ENCODE data around the gene ZSWIM5. TPM values are rescaled to one million over a fixed set of nuclear protein-coding genes. Genes with fewer than 3 reads are reported as not detected.
"Not testable (repeated sequence)": the region's sequence is repeated elsewhere in the genome, so short reads cannot be mapped to it uniquely, and the experiment has no call there.

The ZSWIM5 gene
- total RNA-seq, 4 donors from 2014 or later = 12.3 to 38.2 (median 13.7) TPM

DNA sequence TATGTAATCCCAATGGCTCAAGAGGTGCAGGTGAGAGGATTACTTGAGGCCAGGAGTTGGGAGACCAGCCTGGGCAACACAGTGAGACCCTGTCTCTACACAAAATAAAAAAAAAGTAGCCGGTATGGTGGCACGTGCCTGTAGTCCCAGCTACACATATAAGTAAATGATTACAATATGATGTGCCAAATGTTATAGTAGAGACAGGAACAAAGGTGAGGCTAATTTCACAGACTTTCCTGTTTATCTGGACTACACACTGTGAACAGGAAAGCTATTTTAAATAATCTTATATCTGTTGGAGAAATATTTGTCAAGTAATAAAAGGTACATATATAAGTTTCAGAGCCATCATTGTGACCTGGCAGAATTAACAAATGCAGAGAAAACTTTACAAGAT, 116.7 kb downstream of the ZSWIM5 start:
- WGBS, 2 donors (ENCODE audit: low coverage in 1 of 2) = 44 to 60% methylated on average over 1 to 2 of the region's 2 CpGs
- Histone ChIP-seq H3K4me1 (peaks cover 0 to 13% (median 0%) of the 10 kb centered on the region in 4 donors), H3K27ac (no peak overlapping the region), H3K9me3 (no peaks in the 10 kb centered on the region), H3K36me3 (no peaks in the 10 kb centered on the region), H3K27me3 (no peaks in the 10 kb centered on the region), H3K4me3 (no peak overlapping the region)
- DNase-seq = no peak
- TF ChIP-seq EP300 (IDR thresholded peaks at IDR 0.05; ENCODE audit: low read depth) = no peak
- TF ChIP-seq POLR2AphosphoS5 (IDR thresholded peaks at IDR 0.05) = no peak
- TF ChIP-seq POLR2A (IDR thresholded peaks at IDR 0.05) = no peak
- TF ChIP-seq, protein P1, sequence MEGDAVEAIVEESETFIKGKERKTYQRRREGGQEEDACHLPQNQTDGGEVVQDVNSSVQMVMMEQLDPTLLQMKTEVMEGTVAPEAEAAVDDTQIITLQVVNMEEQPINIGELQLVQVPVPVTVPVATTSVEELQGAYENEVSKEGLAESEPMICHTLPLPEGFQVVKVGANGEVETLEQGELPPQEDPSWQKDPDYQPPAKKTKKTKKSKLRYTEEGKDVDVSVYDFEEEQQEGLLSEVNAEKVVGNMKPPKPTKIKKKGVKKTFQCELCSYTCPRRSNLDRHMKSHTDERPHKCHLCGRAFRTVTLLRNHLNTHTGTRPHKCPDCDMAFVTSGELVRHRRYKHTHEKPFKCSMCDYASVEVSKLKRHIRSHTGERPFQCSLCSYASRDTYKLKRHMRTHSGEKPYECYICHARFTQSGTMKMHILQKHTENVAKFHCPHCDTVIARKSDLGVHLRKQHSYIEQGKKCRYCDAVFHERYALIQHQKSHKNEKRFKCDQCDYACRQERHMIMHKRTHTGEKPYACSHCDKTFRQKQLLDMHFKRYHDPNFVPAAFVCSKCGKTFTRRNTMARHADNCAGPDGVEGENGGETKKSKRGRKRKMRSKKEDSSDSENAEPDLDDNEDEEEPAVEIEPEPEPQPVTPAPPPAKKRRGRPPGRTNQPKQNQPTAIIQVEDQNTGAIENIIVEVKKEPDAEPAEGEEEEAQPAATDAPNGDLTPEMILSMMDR (IDR thresholded peaks at IDR 0.05) = no peak
- intact Hi-C loops (cut with DNase I; ENCODE audit: low total_unique reads) (no loop called here), in situ Hi-C loops (cut with MboI; ENCODE audit: low pct_ligation_motif_present in 1 of 4, low pct_unique_long_range_greater_than_20kb in 1 of 4, low sequenced_read_pairs in 3 of 4) (no loop called here)

DNA sequence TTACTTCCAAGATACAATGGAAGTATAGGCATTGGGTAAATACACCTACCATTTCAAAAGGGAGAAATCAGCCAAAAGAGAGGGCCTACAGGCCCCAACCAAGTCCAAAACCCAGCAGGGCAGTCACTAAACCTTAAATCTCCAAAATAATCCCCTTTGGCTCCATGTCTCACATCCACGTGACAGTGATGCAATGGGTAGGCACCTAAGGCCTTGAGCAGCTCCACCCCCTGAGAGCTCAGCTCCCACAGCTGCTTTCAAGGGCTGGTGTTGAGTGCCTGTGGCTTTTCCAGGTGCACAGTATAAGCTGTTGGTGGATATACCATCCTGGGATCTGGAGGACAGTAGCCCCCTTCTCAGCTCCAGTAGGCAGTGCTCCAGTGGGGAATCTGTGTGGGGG, 121.8 kb downstream of the ZSWIM5 start:
- no peak overlapping the region for H3K27ac ChIP-seq
- no peak for TF ChIP-seq POLR2A (IDR thresholded peaks at IDR 0.05)
- TF ChIP-seq POLR2AphosphoS5 (IDR thresholded peaks at IDR 0.05) = no peak
- TF ChIP-seq EP300 (IDR thresholded peaks at IDR 0.05; ENCODE audit: low read depth) = no peak
- TF ChIP-seq, protein P1 (IDR thresholded peaks at IDR 0.05) = no peak
- WGBS, 2 donors (ENCODE audit: low coverage in 1 of 2) = 91% methylated on average over 1 of the region's 1 CpG; no CpG with 5 or more reads in 1 of the 2 donors
- no peaks in the 10 kb centered on the region for H3K9me3 ChIP-seq
- no peaks in the 10 kb centered on the region for H3K36me3 ChIP-seq
- intact Hi-C loops (cut with DNase I; ENCODE audit: low total_unique reads) (no loop called here), in situ Hi-C loops (cut with MboI; ENCODE audit: low pct_ligation_motif_present in 1 of 4, low pct_unique_long_range_greater_than_20kb in 1 of 4, low sequenced_read_pairs in 3 of 4) (no loop called here)
- no peak overlapping the region for H3K4me3 ChIP-seq
- DNase-seq = no peak
- peaks cover 0 to 4% (median 0%) of the 10 kb centered on the region in 4 donors for H3K4me1 ChIP-seq
- no peaks in the 10 kb centered on the region for H3K27me3 ChIP-seq

DNA sequence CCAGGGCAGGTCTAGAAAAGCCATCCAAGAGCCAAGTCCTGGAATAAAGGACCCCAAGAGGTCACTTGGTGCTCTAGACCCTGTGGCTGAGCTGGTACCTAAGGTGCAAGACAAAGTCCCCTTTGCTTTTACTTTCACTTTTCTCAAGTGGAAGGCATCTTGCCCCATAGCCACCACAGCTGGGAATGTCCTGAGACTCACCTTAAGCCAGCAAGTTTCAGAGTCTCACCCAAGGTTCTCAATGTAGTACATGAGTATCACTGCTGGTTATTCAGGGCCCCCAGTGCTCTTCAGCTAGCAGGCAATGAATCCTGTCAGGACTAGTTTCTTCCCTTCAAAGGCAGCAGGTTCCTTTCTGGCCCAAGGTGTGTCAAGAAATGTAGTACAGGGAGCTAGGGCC, 126.9 kb downstream of the ZSWIM5 start:
- DNase-seq = no peak
- no peaks in the 10 kb centered on the region for H3K36me3 ChIP-seq
- TF ChIP-seq POLR2A (IDR thresholded peaks at IDR 0.05) (no peak), POLR2AphosphoS5 (IDR thresholded peaks at IDR 0.05) (no peak), EP300 (IDR thresholded peaks at IDR 0.05; ENCODE audit: low read depth) (no peak)
- TF ChIP-seq, protein P1 (IDR thresholded peaks at IDR 0.05) = no peak
- no peaks in the 10 kb centered on the region for H3K9me3 ChIP-seq
- no peaks in the 10 kb centered on the region for H3K27me3 ChIP-seq
- H3K4me3 ChIP-seq = no peak overlapping the region
- in situ Hi-C loops (cut with MboI; ENCODE audit: low pct_ligation_motif_present in 1 of 4, low pct_unique_long_range_greater_than_20kb in 1 of 4, low sequenced_read_pairs in 3 of 4) = no loop called here
- intact Hi-C loops (cut with DNase I; ENCODE audit: low total_unique reads) = no loop called here
- H3K27ac ChIP-seq = no peak overlapping the region
- no peaks in the 10 kb centered on the region for H3K4me1 ChIP-seq

DNA sequence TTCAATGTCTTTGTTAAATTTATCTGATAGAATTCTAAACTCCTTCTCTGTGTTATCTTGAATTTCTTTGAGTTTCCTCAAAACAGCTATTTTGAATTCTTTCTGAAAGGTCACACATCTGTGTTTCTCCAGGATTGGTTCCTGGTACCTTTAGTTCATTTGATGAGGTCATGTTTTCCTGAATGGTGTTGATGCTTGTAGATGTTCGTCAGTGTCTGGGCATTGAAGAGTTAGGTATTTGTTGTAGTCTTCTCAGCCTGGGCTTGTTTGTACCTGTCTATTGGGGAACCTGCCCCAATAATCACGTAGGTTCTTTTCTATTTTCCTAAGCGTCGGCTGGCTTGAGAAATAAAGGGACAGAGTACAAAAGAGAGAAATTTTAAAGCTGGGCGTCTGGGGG, 129.4 kb downstream of the ZSWIM5 start:
- 82 to 92% methylated on average over 4 to 5 of the region's 5 CpGs for WGBS, 2 donors (ENCODE audit: low coverage in 1 of 2)
- intact Hi-C loops (cut with DNase I; ENCODE audit: low total_unique reads); H3K27ac ChIP-seq; H3K27me3 ChIP-seq; in situ Hi-C loops (cut with MboI; ENCODE audit: low pct_ligation_motif_present in 1 of 4, low pct_unique_long_range_greater_than_20kb in 1 of 4, low sequenced_read_pairs in 3 of 4); DNase-seq; H3K4me3 ChIP-seq; H3K4me1 ChIP-seq; H3K9me3 ChIP-seq; H3K36me3 ChIP-seq: not testable (repeated sequence)

DNA sequence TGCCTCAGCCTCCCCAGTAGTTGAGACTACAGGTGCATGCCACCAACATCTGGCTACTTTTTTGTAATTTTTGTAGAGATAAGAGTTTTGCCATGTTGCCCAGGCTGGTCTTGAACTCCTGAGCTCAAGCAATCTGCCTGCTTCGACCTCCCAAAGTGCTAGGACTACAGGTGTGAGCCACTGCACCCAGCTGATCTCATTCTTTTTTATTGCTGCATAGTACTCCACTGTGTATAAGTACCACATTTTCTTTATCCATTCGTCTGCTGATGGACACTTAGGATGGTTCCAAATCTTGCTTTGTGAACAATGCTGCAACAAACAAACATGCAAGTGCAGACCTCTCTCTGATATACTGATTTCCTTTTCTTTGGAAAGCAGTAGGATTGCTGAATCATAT, 134.8 kb downstream of the ZSWIM5 start:
- no peak for DNase-seq
- Histone ChIP-seq H3K27ac (no peak overlapping the region), H3K36me3 (no peaks in the 10 kb centered on the region), H3K27me3 (no peaks in the 10 kb centered on the region), H3K9me3 (no peaks in the 10 kb centered on the region), H3K4me3 (no peak overlapping the region), H3K4me1 (no peaks in the 10 kb centered on the region)
- TF ChIP-seq EP300 (IDR thresholded peaks at IDR 0.05; ENCODE audit: low read depth) = no peak
- 50 to 86% methylated on average over 1 to 2 of the region's 2 CpGs for WGBS, 2 donors (ENCODE audit: low coverage in 1 of 2)
- intact Hi-C loops (cut with DNase I; ENCODE audit: low total_unique reads) (no loop called here), in situ Hi-C loops (cut with MboI; ENCODE audit: low pct_ligation_motif_present in 1 of 4, low pct_unique_long_range_greater_than_20kb in 1 of 4, low sequenced_read_pairs in 3 of 4) (no loop called here)

Data from transverse colon (tissue), 4 donors.